HG02840 (cell line): ENCODE data around the gene TMEM145.
"Not testable (repeated sequence)": the region's sequence is repeated elsewhere in the genome, so short reads cannot be mapped to it uniquely, and the experiment has no call there.

Experiments used
- ATAC-seq: cut with Tn5 transposase; IDR thresholded peaks from one replicate; pipeline ENCODE4 v1.9.1; 2021; ENCODE audit warnings: mild to moderate bottlenecking, moderate library complexity, moderate number of reproducible peaks; ENCODE audit not compliant: unreplicated experiment, low FRiP score

The TMEM145 gene

DNA sequence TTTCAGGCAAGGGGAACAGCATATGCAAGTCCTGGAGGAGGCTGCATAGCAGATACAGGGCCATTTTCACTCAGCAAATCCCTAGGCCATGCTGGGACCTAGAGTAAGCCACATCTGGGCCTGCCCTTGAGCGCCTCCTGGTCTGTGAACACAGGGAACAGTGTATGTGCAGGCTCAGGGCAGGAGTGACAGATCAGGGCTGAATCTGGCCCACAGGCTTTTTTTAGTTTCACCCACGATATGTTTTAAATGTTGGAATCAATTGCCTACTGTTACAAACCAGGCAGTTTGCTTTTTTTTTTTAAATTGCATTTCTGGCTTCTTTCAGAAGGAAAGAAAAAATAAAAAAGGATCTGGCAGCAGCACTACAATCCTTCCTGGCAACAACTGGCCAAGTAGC lies 1.5 kb upstream of the TMEM145 start:
- ATAC-seq = no peak

DNA sequence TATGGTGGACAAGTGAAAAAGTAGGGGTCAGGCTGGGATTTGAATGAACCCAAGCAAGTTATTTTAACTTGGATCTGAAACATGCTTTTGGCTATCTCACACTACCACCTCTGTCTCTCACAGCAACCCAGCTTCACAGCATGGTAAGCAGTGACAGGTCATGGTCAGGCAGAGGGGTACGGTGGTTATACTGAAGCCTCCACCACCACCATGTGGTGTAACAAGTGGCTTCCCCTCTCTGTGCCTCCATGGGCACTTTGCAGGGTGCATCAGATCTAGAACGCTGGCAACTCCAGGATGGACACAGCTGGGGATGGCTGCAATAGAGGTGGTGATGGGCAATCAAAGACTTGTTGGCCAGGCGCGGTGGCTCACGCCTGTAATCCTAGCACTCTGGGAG lies 739 bp upstream of the TMEM145 start:
- no peak for ATAC-seq

DNA sequence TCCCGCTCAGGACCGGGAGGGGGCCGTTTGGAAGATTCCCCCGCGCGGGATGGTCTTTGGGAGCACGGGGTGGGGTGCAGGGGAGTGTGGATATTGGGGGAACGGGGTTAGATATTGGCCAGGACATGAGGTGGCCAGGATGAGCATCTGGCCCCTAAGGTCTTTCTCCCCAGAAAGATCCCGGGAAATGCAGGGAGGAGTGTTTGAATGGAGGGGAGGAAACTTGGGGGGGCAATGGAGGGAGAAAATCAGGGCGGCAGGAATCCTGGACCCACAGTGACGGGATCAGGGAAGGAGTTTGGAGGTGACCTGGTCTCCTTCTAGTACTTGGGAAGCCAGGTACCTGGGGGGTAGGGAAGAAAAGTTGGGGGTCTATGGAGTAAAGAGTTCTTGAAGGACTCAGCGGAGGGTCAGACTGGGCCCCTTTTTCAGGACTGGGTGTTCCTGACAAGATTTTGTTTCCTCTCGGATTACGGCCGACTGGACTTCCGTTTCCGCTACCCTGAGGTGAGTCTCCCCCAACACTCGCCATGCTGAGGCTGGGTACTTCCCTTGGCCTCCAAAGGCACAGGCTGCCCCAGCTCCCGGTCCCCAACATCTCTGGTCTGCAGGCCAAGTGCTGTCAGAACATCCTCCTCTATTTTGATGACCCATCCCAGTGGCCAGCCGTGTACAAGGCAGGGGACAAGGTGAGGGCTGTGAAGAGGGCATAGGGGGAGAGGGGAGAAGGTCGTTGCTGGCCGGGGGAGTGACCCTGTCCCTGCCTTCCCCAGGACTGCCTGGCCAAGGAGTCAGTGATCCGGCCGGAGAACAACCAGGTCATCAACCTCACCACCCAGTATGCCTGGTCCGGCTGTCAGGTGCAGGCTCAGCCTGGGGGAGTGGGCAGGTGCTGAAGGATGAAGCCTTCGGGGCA lies 989 bp downstream of the TMEM145 start:
- no peak for ATAC-seq

DNA sequence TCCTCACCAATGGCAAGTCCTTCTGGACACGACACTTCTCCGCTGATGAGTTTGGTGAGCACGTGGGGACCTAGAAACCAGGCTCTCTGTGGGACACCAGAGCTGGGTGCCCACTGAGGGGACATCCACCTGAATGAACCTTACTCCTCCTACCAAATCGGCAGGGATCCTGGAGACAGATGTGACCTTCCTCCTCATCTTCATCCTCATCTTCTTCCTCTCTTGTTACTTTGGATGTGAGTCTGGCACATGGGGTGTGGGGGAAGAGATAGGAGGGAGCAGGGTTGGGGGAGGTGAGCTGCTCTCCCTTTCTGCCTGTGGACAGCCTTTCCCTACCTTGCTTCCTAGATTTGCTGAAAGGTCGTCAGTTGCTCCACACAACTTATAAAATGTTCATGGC lies 1.9 kb downstream of the TMEM145 start:
- no peak for ATAC-seq

DNA sequence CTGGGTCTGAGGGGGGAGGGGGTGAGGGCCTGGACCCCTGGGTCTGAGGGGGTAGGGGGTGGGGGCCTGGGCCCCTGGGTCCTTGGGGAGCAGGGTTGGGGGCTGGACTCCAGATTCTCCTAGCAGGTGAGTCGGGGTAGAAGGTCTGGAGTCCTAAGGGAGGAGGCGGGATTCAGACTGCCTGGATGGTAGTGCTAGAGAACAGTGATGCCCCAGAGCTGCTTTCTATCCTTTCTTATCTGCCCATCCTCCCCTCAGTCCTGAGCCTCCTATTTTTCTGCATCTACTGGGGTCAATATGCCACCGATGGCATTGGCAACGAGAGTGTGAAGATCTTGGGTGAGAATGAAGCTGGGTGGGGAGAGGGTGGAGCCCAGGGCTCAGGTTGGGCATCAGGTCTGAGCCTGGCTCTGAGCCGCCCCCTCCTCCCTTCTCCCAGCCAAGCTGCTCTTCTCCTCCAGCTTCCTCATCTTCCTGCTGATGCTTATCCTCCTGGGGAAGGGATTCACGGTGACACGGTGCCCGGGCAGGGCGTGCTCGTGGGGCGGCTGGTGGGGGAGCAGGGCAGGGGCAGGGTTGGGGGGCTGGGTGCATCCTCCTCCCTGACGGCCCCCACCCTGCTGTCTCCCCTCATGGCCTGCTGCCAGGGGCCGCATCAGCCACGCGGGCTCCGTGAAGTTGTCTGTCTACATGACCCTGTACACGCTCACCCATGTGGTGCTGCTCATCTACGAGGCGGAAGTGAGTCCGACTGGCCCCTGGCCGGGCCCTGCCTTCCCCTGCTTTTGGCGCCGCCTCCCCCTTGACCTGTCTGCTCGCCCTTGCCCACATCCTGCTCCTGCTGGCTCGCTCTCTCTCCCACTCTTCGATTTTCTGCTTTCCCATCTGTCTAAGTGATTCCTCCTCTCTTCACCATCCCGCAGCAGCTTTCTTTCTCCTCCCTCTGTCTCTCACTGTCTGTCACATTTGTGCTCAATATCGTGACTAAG lies 3.4 kb downstream of the TMEM145 start:
- no peak for ATAC-seq

DNA sequence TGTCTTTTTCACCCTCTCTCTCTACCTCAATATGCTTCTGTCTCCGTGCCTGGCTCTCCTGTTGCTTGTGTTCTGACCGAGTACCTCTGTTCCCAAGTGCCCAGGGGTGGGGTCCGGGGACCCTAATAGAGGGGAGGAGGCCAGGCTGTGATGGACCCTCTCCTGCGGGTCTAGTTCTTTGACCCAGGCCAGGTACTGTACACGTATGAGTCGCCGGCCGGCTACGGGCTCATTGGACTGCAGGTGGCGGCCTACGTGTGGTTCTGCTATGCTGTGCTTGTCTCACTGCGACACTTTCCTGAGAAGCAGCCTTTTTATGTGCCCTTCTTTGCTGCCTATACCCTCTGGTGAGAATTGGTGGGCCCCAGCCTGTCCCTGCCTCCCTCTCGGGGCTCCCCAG lies 4.4 kb downstream of the TMEM145 start:
- no peak for ATAC-seq

DNA sequence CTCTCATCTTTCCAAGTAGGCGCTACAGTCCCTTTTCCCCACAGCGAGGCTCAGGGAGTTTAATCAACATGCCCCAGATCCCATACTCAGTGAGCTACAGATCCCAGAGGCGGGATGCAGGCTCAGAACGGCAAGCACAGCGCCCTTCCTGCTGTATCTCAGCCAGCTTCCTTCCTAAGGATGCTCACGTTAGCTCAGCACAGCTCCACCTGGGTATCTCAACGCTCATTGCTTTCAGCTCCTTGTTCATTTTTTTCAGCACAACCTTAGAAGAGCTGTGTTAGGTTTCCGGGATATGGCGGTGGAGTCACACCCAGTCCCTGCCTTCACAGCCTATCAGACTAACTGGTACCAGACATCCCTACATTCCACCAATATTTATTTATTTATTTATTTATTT lies 9.2 kb downstream of the TMEM145 start:
- ATAC-seq = no peak

DNA sequence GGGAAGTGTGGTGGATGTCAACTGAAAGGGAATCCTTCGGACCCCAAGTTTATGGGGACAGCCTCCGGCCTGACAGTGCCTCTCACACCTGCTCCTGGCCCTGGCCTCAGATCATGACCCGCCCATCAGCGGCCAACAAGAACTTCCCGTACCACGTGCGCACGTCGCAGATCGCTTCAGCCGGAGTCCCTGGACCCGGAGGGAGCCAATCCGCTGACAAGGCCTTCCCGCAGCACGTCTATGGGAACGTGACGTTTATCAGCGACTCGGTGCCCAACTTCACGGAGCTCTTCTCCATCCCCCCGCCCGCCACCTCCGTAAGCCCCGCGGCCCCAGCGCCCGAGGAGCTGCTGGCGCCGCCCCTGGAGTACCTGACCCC lies 10.4 kb downstream of the TMEM145 start:
- ATAC-seq = no peak

DNA sequence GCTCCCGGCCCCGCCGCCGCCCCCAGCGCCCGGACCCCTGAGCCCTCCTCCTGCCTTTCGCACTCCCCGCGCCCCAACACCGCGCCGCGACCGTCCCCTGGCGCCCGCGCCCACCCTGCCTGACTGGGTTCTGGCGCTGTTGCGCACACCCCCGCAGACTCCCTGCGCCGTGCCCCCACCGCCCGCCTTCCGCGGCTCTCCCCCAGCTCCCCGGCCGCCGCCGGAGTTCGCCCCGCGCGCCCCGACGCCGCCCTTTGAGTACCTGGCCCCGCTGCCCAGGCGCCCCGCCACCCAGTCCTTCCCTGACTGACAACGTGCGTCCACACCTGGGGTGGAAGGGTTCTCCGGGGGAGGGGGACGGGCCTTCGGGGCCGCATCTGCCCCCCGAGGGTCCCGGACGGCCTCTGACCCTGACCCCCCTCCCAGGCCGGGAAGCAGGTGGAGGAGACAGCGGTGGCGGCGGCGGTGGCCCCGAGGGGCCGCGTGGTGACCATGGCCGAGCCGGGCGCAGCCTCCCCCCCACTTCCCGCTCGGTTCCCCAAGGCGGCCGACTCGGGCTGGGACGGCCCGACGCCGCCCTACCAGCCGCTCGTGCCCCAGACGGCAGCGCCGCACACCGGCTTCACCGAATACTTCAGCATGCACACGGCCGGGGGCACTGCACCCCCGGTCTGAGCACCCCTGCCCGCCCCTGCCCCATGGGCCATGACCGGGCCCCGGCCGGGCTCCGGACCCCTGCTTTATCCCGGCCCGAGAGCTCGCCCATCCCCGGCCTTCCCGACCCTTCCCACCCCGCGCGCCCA lies 10.9 kb downstream of the TMEM145 start:
- no peak for ATAC-seq

DNA sequence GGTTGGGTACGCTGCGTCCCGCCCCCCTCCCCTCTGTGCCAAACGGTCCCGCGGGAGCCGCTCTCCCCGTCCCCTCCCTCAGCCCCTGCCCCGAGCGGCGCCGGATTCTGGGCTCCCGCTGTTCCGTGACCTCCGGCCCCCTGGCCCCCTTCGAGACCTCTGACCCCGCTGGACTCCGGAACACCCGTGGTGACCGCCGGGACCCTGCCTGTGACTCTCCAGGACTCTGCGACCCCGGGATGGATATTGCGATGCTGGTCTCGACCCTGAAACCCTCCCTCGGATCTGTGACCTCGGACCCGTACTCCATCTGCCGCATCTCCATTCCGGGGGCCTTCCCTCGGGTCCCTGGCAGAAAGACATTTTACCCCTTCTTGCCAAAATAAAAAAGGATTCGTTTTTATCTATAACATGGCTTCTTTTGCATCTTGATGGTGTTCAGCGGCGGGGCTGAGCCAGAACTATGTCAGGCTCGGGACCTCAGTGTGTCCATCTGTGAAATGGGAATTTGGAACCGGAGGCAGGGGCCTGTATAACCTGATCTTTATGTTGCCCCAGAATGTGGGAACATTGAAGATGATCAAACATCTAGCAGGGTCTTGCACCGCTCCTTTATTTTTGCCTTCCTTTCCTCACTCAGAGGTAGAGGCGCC lies 11.7 kb downstream of the TMEM145 start:
- ATAC-seq = no peak

DNA sequence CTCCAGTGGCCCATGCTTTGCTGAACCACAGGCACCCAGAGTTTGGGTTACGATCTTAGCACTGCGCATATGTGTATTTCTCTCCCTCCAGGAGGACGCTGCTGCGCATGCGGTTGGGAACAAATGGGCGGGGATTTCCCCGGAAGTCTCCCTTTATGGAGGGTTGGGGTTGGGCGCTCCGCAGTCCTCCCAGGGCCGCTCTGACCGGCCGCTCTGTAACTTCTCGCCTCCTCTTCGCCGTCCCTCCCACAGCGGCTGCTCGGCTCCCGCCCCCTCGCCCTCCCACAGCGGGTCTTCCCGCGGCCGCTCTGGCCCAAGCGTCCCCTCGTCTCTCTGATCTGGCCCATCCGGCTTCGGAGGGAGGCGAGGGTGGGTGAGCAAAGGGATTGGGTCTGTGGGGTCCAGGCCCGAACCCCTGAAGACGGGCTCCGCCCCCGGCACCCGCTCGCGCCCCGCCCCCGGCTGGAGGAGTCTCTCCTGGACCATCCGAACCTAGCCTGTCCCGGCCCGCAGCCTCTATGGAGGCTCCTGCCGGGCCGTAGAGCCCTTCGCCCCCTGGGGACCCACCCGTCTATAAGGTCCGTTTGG lies 12.3 kb downstream of the TMEM145 start, which contains the start of gene MEGF8:
TSS of gene MEGF8 (plus strand) at position 328 of the 588 bp plus-strand sequence. CDS start 609 bp downstream, outside the sequence.
- ATAC-seq = peak; percentile 93

DNA sequence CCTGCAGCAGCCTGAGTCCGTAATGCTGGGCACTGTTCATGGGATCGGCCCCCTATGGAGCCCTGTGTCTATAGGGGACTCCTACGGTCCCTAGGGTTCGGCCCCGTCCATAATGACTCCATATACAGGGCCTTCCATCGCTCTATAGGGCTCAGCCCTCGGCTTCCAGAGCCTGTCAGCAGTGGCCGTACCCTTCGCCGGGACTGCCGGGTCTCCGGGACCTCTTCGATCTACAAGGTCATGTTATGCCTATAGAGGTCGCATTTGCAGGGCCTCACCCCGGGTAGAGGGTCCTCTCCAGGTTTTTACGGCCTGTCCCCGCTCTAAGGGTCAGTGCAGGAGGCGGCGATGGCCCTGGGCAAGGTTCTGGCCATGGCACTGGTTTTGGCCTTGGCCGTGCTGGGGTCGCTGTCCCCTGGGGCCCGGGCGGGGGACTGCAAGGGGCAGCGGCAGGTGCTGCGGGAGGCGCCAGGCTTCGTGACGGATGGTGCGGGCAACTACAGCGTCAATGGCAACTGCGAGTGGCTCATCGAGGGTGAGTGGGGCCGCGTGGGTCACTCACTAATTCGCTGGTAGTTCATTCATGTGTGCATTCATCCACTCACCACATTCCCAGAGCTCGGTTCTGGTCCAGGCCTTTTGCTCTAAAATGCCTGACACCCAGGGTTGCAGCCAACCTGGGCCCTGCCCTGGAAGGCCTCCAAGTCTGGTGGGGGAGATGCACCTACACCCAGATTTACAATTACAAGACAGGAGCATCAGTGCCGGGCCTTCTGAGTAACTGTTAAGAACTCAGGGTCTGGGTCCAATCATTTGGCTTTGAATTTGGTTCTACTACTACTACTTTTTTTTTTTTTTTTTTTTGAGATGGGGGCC lies 13.0 kb downstream of the TMEM145 start:
- ATAC-seq = peak; percentile 7

DNA sequence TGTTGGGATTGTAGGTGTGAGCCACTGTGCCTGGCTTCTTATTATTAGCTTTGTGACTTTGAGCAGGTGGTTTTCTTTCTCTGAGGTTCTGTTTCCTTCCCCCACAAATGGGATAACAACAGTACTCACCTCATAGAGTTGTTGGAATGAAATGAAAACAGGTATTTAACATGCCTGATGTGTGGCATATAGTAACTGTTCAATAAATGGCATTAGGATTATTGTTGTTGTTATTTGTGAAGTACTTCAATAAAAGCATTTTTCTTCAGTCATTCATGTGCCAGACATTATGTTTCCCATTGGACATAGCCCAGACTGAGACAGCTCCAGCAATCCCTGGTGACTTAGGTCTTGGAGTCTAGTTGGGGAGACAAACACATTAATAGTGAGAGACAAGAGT lies 13.9 kb downstream of the TMEM145 start:
- no peak for ATAC-seq

DNA sequence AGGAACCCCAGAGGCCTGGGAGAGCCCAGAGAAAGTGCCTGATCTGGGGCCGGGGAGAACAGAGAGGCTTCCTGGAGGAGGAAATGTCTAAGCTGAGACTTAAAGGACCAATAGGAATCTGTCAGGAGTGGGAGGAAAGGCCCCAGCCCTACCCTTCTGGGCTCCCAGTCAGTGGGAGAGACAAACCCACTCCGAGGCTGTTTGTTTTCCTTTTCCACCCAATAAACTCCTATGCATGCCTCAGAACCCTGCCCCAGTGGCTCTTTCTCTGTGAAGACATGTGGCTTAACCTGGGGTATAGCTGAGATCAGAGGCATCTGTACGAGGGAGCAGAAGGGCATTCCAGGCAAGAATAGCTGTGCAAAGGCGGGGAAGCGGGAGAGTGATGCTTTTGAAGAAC lies 14.3 kb downstream of the TMEM145 start:
- no peak for ATAC-seq

DNA sequence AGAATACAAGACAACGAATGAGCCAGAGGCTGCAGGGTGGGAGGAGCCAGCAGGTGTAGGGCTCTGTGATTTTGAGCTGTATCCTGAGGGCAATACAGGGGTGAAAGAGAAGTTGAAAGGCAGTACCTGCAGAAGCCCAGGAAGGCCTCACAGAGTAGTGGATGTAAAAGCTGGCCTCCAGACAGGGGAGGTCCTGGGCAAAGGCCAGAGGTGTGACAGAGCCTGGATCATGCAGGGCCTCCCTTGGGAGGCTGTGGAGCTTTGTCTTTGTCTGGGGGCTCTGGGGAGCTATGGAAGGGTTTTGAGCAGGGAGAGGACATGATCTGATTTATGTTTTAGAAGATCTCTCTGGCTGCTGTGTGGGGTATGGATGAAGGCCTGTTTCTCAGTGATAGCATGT lies 15.0 kb downstream of the TMEM145 start:
- no peak for ATAC-seq

DNA sequence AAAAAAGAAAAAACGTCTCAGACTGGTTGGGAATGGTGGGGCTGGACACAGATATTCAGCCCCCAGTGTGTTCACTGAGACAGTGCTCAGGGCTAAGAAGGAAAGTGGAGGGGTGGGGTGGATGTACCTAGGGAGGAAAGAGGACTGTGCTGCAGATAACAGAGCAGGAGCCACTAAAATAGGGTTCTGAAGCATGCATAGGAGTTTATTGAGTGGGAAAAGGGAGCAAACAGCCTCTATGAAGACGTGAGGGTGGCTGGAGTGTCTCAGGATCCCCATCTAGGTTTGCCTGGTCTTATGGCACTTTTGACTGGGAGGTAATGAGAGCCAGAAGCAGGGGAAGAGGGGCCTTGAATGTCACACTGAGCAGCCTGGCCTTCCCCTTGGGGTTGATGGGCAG lies 15.7 kb downstream of the TMEM145 start:
- no peak for ATAC-seq

DNA sequence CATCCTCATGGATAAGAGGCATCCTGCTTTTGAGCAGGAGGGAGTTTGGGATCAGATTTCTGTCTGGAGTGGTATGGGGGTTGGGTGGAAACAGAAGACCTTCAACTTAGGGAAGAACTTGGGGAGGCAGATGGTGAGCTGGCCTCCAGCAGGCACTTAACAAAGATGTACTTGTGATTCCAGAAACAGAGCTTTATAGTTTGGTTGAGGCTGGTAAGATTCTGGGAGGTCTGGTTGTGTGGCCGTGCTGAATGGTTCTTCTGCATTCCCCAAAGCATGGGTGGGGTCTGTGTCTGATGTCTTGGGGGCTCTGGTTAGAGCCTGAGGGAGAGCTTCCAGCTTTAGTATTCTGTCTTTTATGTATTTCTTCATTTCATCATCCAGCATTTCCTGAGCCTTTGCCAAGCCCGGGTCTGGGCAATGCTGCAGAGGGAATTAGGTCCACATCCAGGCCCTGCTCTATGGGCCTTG lies 17.2 kb downstream of the TMEM145 start:
- ATAC-seq = no peak

DNA sequence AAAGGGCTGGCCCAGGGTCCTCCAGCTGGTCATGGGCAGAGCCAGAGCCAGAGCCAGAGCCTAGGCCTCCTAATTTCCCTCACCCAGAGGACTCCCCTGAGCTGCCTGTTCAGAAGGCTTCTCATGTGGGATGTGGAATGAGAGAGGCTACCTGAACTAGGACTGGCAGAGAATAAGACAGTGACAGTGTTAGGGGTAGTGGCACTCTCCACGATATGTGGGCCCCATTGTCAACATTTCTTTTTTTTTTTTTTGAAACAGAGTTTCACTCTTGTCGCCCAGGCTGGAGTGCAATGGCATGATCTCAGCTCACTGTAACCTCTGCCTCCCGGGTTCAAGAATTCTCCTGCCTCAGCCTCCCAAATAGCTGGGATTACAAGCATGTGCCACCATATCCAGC lies 18.2 kb downstream of the TMEM145 start:
- ATAC-seq = not testable (repeated sequence)
